A673 (cell line): Measurements from ENCODE around the gene PLET1. TPM values are rescaled to one million over a fixed set of nuclear protein-coding genes. Genes with fewer than 3 reads are reported as not detected.

Source experiments
- BruUV-seq: library from RNA; stranded (reverse); fragments of 400-500 nt; replicated peaks from 2 replicates; lab custom pipeline; 2021; lab: Mats Ljungman, UMichigan
- CTCF ChIA-PET: fragments of 300-600 bp; sonication (Branson Sonifier 250); formaldehyde crosslinking; loops from one replicate; lab custom pipeline; 2022; ENCODE audit warnings: antibody characterized with exemption; lab: Charles Lee
- POLR2A ChIA-PET: fragments of 300-600 bp; sonication (Branson Sonifier 250); formaldehyde crosslinking; loops from one replicate; lab custom pipeline; 2022; ENCODE audit warnings: antibody characterized with exemption; ENCODE audit not compliant: low non-redundant PET; lab: Charles Lee
- DNase-seq: peaks from one replicate; pipeline ENCODE4 v3.0.0-alpha.2; 2015; ENCODE audit warnings: low spot score
- H3K27ac ChIP-seq: fragments of 200-600 bp; sonication (generic); 2 replicates; pipeline ENCODE4 v1.5.1; 2016; ENCODE audit warnings: mixed run types, low read depth, mild to moderate bottlenecking, mixed read lengths, antibody characterized with exemption, low read length; ENCODE audit not compliant: poor library complexity, severe bottlenecking
- H3K27me3 ChIP-seq: fragments of 200-600 bp; sonication (generic); replicated peaks from 2 replicates; pipeline ENCODE4 v1.6.1; 2017; ENCODE audit warnings: mixed run types, low read depth, mild to moderate bottlenecking, mixed read lengths, antibody characterized with exemption, low read length; ENCODE audit not compliant: insufficient read depth, poor library complexity
- H3K36me3 ChIP-seq: fragments of 200-600 bp; sonication (generic); 2 replicates; pipeline ENCODE4 v1.6.1; 2016; ENCODE audit warnings: mixed run types, mild to moderate bottlenecking, mixed read lengths, antibody characterized with exemption, low read length; ENCODE audit not compliant: insufficient read depth, poor library complexity, severe bottlenecking
- H3K4me1 ChIP-seq: fragments of 200-600 bp; sonication (generic); 2 replicates; pipeline ENCODE4 v1.6.1; 2017; ENCODE audit warnings: mixed run types, mild to moderate bottlenecking, mixed read lengths, antibody characterized with exemption, low read length; ENCODE audit not compliant: insufficient read depth, poor library complexity, severe bottlenecking
- H3K4me3 ChIP-seq: fragments of 200-600 bp; sonication (generic); 2 replicates; pipeline ENCODE4 v1.5.1; 2016; ENCODE audit warnings: low read depth, mixed run types, mild to moderate bottlenecking, mixed read lengths, low read length; ENCODE audit not compliant: poor library complexity, severe bottlenecking
- H3K9me3 ChIP-seq: fragments of 200-600 bp; sonication (generic); 2 replicates; pipeline ENCODE4 v1.6.1; 2016; ENCODE audit warnings: mixed run types, low read depth, mild to moderate bottlenecking, mixed read lengths, antibody characterized with exemption, low read length; ENCODE audit not compliant: poor library complexity, severe bottlenecking
- EZH2 ChIP-seq: fragments of 200-600 bp; sonication (generic); IDR thresholded peaks from 2 replicates; pipeline ENCODE4 v1.6.1; 2017; ENCODE audit warnings: borderline replicate concordance, low read depth, mild to moderate bottlenecking, mixed read lengths, antibody characterized with exemption, low read length; ENCODE audit not compliant: poor library complexity, severe bottlenecking
- intact Hi-C: fragments of 100-400 bp; cut with micrococcal nuclease; formaldehyde crosslinking; loops from one replicate; pipeline ENCODE4 v1.10.0; 2022; ENCODE audit not compliant: unreplicated experiment
- total RNA-seq: library from RNA; stranded (reverse); gene quantifications from 2 replicates; pipeline ENCODE4 v1.2.3, GENCODE V29; 2021
- TF ChIP-seq, protein P1 (sequence below): fragments of 300-800, 200-600 bp; sonication (generic); conservative IDR thresholded peaks from 2 replicates; pipeline ENCODE4 v1.5.1; 2017; ENCODE audit warnings: low read depth, mild to moderate bottlenecking, antibody characterized with exemption, low read length, moderate library complexity, mixed read lengths

Gene PLET1
- total RNA-seq, 1 experiment from 2014 or later, result not detected

DNA sequence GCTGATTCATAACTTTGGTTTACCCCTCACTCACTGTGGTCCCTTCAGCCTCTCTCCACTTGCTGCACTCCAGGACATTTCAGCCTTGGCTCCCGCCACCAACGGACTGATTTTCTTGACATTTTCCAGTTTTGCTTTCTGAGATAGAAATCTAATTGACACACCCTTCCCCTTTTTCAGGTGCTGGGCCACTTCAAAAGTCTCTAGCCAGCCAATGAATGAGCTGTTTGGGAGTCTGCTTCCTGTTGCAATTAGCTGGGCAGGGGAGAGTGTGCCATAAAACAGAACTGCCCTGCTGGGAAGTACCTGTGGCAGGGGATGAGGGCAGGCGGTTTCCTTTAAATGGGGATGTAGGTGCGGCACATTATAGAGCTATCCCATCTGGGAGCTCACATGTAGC is 21.1 kb upstream of the PLET1 start:
- no TSS peak for BruUV-seq
- intact Hi-C loops, result loop anchor here (5.0 to 10.0 kb wide), 3 partner anchors 344 to 677 kb away; partner anchors contain the start of genes ALG9, CFAP68, DIXDC1 and FDXACB1
- CTCF ChIA-PET, result interaction anchor here (0.5 to 1.1 kb wide), 3 partner anchors 61 to 513 kb away, joined by 3 read pairs; no protein-coding TSS in a partner anchor
- POLR2A ChIA-PET, result interaction anchor here (0.7 kb wide), 1 partner anchor 17 kb away, joined by 3 read pairs; no protein-coding TSS in a partner anchor
- H3K27me3 ChIP-seq, result no peaks in the 10 kb centered on the region
- no peak for DNase-seq
- H3K4me3 ChIP-seq, result no peak overlapping the region
- TF ChIP-seq EZH2, result no peak
- TF ChIP-seq, protein P1, sequence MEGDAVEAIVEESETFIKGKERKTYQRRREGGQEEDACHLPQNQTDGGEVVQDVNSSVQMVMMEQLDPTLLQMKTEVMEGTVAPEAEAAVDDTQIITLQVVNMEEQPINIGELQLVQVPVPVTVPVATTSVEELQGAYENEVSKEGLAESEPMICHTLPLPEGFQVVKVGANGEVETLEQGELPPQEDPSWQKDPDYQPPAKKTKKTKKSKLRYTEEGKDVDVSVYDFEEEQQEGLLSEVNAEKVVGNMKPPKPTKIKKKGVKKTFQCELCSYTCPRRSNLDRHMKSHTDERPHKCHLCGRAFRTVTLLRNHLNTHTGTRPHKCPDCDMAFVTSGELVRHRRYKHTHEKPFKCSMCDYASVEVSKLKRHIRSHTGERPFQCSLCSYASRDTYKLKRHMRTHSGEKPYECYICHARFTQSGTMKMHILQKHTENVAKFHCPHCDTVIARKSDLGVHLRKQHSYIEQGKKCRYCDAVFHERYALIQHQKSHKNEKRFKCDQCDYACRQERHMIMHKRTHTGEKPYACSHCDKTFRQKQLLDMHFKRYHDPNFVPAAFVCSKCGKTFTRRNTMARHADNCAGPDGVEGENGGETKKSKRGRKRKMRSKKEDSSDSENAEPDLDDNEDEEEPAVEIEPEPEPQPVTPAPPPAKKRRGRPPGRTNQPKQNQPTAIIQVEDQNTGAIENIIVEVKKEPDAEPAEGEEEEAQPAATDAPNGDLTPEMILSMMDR, result no peak
- H3K4me1 ChIP-seq, result peaks cover 26% of the 10 kb centered on the region
- H3K27ac ChIP-seq, result no peak overlapping the region
- H3K9me3 ChIP-seq, result no peaks in the 10 kb centered on the region
- H3K36me3 ChIP-seq, result no peaks in the 10 kb centered on the region

DNA sequence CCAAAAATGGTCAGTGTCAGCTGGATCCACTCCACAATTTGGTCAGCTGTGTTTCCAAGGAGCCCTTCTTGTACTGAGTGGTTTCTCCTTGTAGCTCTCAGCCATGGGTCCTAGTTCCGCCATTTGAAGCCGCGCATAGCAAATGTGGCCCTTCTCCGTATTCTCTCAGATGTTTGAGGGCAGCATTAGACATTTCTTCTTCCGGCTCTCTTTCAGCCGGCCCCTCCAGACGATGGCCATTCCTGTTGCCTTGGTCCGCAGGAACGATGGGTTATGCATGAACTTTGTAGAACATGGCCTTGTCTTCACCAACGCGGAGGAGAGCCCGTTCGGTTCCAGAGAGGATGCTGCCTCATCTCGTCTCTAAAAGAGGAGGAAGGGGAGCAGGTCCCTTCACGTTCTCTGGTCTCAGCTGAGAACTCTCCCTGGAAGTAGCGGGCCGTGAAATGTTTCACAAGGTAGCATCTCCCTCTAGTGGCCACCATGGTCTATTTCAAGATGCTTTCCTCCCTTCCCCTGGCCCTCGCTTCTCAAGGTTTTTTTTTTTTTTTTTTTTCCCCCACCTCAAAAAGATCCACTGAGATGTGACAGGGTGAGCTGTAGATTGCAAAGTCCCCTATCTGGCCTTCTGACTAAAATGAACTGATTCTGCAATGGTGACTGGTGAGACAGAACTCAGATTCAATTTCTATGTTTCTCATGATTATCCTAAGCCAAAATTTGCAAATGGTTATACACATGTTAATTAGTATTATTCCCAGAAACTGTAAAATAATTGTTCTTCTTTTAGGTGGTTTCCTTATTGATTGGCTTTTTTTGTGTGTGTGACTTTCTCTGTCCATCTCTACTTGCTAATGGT is 19.8 kb upstream of the PLET1 start:
- intact Hi-C loops, result loop anchor here (1.0 to 10.0 kb wide), 5 partner anchors 61 to 676 kb away; partner anchors contain the start of genes ALG9, CFAP68, DIXDC1 and FDXACB1
- H3K27me3 ChIP-seq, result no peaks in the 10 kb centered on the region
- no peak for TF ChIP-seq EZH2
- TF ChIP-seq, protein P1, result peak; percentile 81
- H3K27ac ChIP-seq, result no peak overlapping the region
- no TSS peak for BruUV-seq
- peak overlapping the region; percentile 49 for H3K4me3 ChIP-seq
- POLR2A ChIA-PET, result interaction anchor here (0.6 to 0.7 kb wide), 2 partner anchors 290 to 1010 kb away, joined by 5 to 15 read pairs; no protein-coding TSS in a partner anchor
- CTCF ChIA-PET, result interaction anchor here (0.6 to 2.1 kb wide), 16 partner anchors 59 to 740 kb away, joined by 3 to 32 read pairs (median 4); partner anchors contain the start of genes BCO2, LAYN and TIMM8B
- no peaks in the 10 kb centered on the region for H3K36me3 ChIP-seq
- peak; percentile 95 for DNase-seq
- no peaks in the 10 kb centered on the region for H3K9me3 ChIP-seq
- peaks cover 18% of the 10 kb centered on the region for H3K4me1 ChIP-seq

DNA sequence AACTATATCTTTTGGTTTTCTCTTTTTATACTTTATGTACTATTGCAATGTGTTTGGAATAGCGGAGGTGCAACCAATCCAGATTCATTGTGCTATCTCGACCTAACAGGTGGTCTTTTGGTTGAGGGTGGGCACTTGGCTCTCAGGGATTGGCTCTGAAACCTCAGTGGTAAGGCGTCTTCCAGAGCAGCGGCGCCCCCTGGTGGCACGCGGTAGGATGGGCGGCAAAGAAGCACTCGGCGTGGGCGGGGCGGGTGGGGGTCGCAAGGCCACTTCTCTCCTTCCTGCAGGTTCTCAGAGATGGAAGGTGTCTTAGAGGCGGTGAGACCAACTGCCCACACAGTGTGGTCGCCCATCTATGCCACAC is 19.2 kb upstream of the PLET1 start:
- BruUV-seq, result no TSS peak
- intact Hi-C loops, result loop anchor here (1.0 to 10.0 kb wide), 5 partner anchors 61 to 675 kb away; partner anchors contain the start of genes ALG9, CFAP68, DIXDC1 and FDXACB1
- Histone ChIP-seq H3K4me3 (peak overlapping the region; percentile 49), H3K4me1 (peaks cover 18% of the 10 kb centered on the region), H3K27me3 (no peaks in the 10 kb centered on the region), H3K36me3 (no peaks in the 10 kb centered on the region), H3K27ac (no peak overlapping the region), H3K9me3 (no peaks in the 10 kb centered on the region)
- TF ChIP-seq, protein P1, result peak; percentile 73
- TF ChIP-seq EZH2, result no peak
- peak; percentile 84 for DNase-seq
- ChIA-PET CTCF (interaction anchor here (0.6 to 2.1 kb wide), 13 partner anchors 54 to 720 kb away, joined by 3 to 32 read pairs (median 6); partner anchors contain the start of genes PTS and TIMM8B), POLR2A (interaction anchor here (0.7 kb wide), 1 partner anchor 290 kb away, joined by 15 read pairs; no protein-coding TSS in a partner anchor)
